Measurements from ENCODE around the gene VPS37C. TPM values are rescaled to one million over a fixed set of nuclear protein-coding genes. Genes with fewer than 3 reads are reported as not detected.

VPS37C gene
- total RNA-seq, 2 experiments from 2014 or later, result 6.1 to 7.5 TPM

- no peak for DNase-seq
- ChIA-PET POLR2A (no interaction called here), CTCF (no interaction called here)
- H3K4me3 Mint-ChIP-seq, result no peak overlapping the region
- no peaks in the 10 kb centered on the region for H3K9me3 Mint-ChIP-seq
- H3K27ac Mint-ChIP-seq, result no peak overlapping the region
- peaks cover under 1% of the 10 kb centered on the region for H3K36me3 Mint-ChIP-seq (ENCODE audit: low read depth)
- no peaks in the 10 kb centered on the region for H3K27me3 Mint-ChIP-seq
- peaks cover 17% of the 10 kb centered on the region for H3K4me1 Mint-ChIP-seq
These were observed 28.1 kb downstream of the VPS37C start for GRCh38 chr11:61133145-61133544.

DNA sequence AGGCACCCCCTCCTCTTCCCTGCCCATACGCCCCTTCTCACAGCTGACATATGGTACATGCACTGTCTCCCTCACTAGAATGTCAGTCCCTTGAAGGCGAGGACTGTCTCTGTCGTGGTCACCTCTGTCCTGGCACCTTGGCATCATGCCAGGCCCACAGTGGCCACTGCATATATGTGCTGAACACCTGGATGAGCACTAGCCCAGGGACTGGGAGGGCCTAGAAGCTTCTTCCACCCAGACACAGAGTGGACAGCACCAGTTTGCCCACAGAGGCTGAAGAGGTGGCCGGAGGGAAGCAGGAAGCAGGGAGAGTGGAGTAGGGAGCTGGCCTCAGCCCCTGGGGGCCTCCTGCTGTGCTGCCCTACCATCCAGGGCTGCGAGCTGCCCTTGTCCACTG lies 28.6 kb downstream of the VPS37C start:
- Mint-ChIP-seq H3K27ac (no peak overlapping the region), H3K9me3 (no peaks in the 10 kb centered on the region)

GRCh38 chr11:61131998-61132555 lies 29.1 kb downstream of the VPS37C start:
- POLR2A ChIA-PET, result no interaction called here
- no peaks in the 10 kb centered on the region for H3K27me3 Mint-ChIP-seq
- H3K9me3 Mint-ChIP-seq, result no peaks in the 10 kb centered on the region
- no peak overlapping the region for H3K4me3 Mint-ChIP-seq
- H3K36me3 Mint-ChIP-seq (ENCODE audit: low read depth), result peaks cover 10% of the 10 kb centered on the region
- DNase-seq, result no peak
- H3K4me1 Mint-ChIP-seq, result peaks cover 20% of the 10 kb centered on the region
- no peak overlapping the region for H3K27ac Mint-ChIP-seq
- CTCF ChIA-PET, result no interaction called here

More for the DNA sequence above, 28.6 kb downstream of the VPS37C start:
- CTCF ChIA-PET, result no interaction called here
- H3K36me3 Mint-ChIP-seq (ENCODE audit: low read depth), result peaks cover 6% of the 10 kb centered on the region
- peaks cover 20% of the 10 kb centered on the region for H3K4me1 Mint-ChIP-seq
- POLR2A ChIA-PET, result no interaction called here
- no peak for DNase-seq
- no peaks in the 10 kb centered on the region for H3K27me3 Mint-ChIP-seq
- H3K4me3 Mint-ChIP-seq, result no peak overlapping the region

GRCh38 chr11:61131586-61131985 lies 29.6 kb downstream of the VPS37C start:
- ChIA-PET POLR2A (interaction anchor here (1.5 kb wide), 1 partner anchor 106 kb away, joined by 5 read pairs; no protein-coding TSS in a partner anchor), CTCF (interaction anchor here (1.1 kb wide), 1 partner anchor 218 kb away, joined by 3 read pairs; the partner anchor contains the start of gene TMEM109)
- H3K36me3 Mint-ChIP-seq (ENCODE audit: low read depth), result peaks cover 15% of the 10 kb centered on the region
- DNase-seq, result no peak
- H3K27me3 Mint-ChIP-seq, result no peaks in the 10 kb centered on the region
- no peak overlapping the region for H3K4me3 Mint-ChIP-seq
- H3K27ac Mint-ChIP-seq, result no peak overlapping the region
- peaks cover 20% of the 10 kb centered on the region for H3K4me1 Mint-ChIP-seq
- H3K9me3 Mint-ChIP-seq, result no peaks in the 10 kb centered on the region

DNA sequence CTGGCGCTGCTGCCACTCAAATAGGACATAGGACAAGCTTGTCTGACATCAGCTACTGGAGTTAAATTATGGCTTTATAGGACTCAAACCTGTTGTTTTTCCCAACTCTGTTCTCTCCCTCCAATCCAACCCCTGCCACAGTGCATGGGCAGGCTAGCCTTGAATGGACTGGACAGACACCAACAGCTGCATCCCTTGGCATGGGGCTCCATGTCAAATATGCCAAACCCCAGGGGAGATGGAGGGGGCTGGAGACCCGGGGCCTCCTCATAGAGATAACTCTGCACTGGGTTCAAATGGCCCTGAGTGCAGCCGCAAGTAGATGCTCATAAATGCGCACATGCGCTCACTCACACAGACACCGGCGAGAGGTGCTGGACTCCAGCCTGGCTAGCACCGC lies 30.0 kb downstream of the VPS37C start:
- POLR2A ChIA-PET, result interaction anchor here (1.1 to 1.5 kb wide), 2 partner anchors 88 to 105 kb away, joined by 4 to 5 read pairs; no protein-coding TSS in a partner anchor
- H3K9me3 Mint-ChIP-seq, result no peaks in the 10 kb centered on the region

DNA sequence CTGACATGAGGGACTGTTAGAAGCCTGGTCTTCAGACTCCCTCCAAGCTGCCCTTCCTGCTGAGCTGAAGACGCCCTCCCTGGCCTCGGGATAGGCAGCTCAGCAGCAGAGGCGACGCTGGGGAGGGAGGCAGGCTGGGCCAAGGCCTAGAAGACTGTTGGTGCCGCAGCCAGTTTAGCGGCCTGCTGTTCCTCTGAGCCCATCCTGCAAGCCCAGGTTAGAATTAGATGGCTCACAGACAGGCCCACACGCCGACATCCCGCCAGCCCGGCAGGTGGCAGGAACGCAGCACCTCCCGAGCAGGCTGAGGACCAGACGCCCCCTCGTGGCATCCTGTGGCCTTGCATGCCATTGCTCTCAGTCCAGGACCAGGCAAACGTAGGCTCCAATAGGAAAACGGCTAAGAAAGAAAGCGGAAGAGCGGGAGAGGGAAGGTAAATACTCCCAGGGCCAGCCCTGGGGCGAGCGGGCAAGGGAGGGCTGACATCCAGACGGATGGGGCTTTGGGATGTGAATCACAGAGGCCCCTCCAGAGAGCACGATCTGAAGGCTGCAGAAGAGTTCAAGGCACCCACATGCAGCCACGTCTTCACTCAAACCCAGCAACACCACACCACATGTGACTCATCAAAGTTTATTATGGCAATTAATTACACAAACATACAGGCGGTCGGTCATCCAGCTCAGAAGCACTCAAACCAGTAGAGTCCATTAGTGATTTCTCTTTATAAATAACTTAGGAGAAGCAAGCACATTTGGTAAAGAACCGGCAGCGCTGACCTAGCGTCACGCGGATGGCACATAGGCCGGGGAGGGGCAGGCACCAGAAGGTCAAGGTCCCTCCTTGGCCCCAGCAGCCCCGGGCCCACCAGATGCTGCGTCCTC lies 31.3 kb downstream of the VPS37C start:
- DNase-seq, result peak; percentile 92
- H3K4me3 Mint-ChIP-seq, result peak overlapping the region; percentile 0
- H3K9me3 Mint-ChIP-seq, result no peaks in the 10 kb centered on the region

More for the DNA sequence above, 30.0 kb downstream of the VPS37C start:
- H3K27ac Mint-ChIP-seq, result no peak overlapping the region
- H3K4me3 Mint-ChIP-seq, result no peak overlapping the region
- H3K4me1 Mint-ChIP-seq, result peaks cover 20% of the 10 kb centered on the region
- peaks cover 19% of the 10 kb centered on the region for H3K36me3 Mint-ChIP-seq (ENCODE audit: low read depth)
- no peak for DNase-seq
- CTCF ChIA-PET, result interaction anchor here (1.1 to 1.2 kb wide), 3 partner anchors 26 to 301 kb away, joined by 3 to 5 read pairs (median 3); partner anchors contain the start of gene TMEM109
- H3K27me3 Mint-ChIP-seq, result no peaks in the 10 kb centered on the region

GRCh38 chr11:61128947-61129638 lies 32.1 kb downstream of the VPS37C start:
- H3K36me3 Mint-ChIP-seq (ENCODE audit: low read depth), result peaks cover 37% of the 10 kb centered on the region
- no peak overlapping the region for H3K4me3 Mint-ChIP-seq
- H3K4me1 Mint-ChIP-seq, result peaks cover 24% of the 10 kb centered on the region
- ChIA-PET POLR2A (interaction anchor here (0.7 to 4.7 kb wide), 23 partner anchors 10 to 224 kb away, joined by 3 to 29 read pairs (median 4); partner anchors contain the start of gene TMEM109), CTCF (interaction anchor here (0.7 to 3.0 kb wide), 19 partner anchors 9 to 297 kb away, joined by 3 to 17 read pairs (median 3); no protein-coding TSS in a partner anchor)
- DNase-seq, result no peak
- no peaks in the 10 kb centered on the region for H3K9me3 Mint-ChIP-seq
- no peaks in the 10 kb centered on the region for H3K27me3 Mint-ChIP-seq
- H3K27ac Mint-ChIP-seq, result peak overlapping the region; percentile 42

More for the DNA sequence above, 31.3 kb downstream of the VPS37C start:
- Mint-ChIP-seq H3K4me1 (peaks cover 20% of the 10 kb centered on the region), H3K36me3 (ENCODE audit: low read depth) (peaks cover 29% of the 10 kb centered on the region), H3K27me3 (no peaks in the 10 kb centered on the region), H3K27ac (peak overlapping the region; percentile 42)
- CTCF ChIA-PET, result interaction anchor here (0.7 to 3.0 kb wide), 20 partner anchors 8 to 299 kb away, joined by 3 to 17 read pairs (median 4); no protein-coding TSS in a partner anchor
- POLR2A ChIA-PET, result interaction anchor here (0.7 to 4.7 kb wide), 19 partner anchors 11 to 217 kb away, joined by 3 to 29 read pairs (median 4); partner anchors contain the start of gene TMEM109

DNA sequence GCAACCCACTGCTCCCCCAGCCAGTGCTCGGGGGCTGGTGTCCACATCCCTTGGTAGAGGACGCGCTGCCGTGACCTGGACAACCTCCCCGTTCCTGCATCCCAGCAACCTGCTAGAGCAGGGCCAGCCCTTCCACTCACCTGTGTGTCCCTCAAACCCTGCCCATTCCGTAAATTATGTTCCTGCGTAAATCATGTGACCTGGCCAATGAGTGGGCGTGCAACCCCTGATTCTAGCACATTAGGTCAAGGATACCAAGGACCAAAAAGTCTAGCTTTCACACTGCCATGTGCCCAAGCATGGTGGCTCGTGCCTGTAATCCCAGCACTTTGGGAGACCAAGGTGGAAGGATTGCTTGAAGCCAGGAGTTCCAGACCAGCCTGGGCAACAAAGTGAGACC lies 33.2 kb downstream of the VPS37C start:
- Mint-ChIP-seq H3K9me3 (no peaks in the 10 kb centered on the region), H3K4me3 (no peak overlapping the region), H3K36me3 (ENCODE audit: low read depth) (peaks cover 46% of the 10 kb centered on the region), H3K4me1 (peaks cover 28% of the 10 kb centered on the region), H3K27ac (peak overlapping the region; percentile 61), H3K27me3 (no peaks in the 10 kb centered on the region)
- POLR2A ChIA-PET, result interaction anchor here (0.8 to 4.7 kb wide), 12 partner anchors 9 to 212 kb away, joined by 3 to 29 read pairs (median 4); no protein-coding TSS in a partner anchor
- DNase-seq, result no peak
- CTCF ChIA-PET, result interaction anchor here (0.9 to 3.0 kb wide), 6 partner anchors 14 to 296 kb away, joined by 3 to 17 read pairs (median 5); no protein-coding TSS in a partner anchor

DNA sequence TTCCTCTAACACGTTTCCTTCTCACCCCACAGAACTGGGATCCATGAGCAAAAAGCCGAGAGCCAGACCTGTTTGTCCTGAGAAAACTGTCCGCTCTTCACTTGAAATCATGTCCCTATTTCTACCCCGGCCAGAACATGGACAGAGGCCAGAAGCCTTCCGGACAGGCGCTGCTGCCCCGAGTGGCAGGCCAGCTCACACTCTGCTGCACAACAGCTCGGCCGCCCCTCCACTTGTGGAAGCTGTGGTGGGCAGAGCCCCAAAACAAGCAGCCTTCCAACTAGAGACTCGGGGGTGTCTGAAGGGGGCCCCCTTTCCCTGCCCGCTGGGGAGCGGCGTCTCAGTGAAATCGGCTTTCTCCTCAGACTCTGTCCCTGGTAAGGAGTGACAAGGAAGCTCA lies 35.0 kb downstream of the VPS37C start:
- no peaks in the 10 kb centered on the region for H3K27me3 Mint-ChIP-seq
- CTCF ChIA-PET, result interaction anchor here (1.3 kb wide), 1 partner anchor 14 kb away, joined by 3 read pairs; no protein-coding TSS in a partner anchor

DNA sequence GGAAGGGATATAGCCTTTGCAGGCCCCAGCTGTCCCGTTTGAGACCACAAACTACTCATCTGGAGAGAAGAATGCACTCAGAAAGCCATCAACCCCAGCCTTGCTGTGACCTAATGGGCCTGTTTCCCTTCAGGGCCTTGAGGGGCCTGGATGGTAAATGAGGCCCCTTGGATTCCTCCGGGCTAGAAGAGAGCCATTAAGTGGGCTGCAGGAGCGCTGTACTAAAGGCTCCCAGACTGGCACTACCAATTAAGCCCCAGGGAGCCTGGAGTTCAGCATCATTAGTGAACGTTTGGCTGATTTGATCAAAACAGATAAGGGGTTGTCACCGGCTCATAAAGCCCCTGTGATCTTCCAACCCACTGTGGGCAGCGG lies 35.9 kb downstream of the VPS37C start:
- H3K4me3 Mint-ChIP-seq, result no peak overlapping the region
- POLR2A ChIA-PET, result interaction anchor here (1.0 to 3.2 kb wide), 3 partner anchors 10 to 83 kb away, joined by 3 to 12 read pairs (median 3); no protein-coding TSS in a partner anchor
- CTCF ChIA-PET, result no interaction called here
- H3K4me1 Mint-ChIP-seq, result peaks cover 41% of the 10 kb centered on the region
- H3K27ac Mint-ChIP-seq, result no peak overlapping the region
- peaks cover 73% of the 10 kb centered on the region for H3K36me3 Mint-ChIP-seq (ENCODE audit: low read depth)
- DNase-seq, result no peak
- H3K27me3 Mint-ChIP-seq, result no peaks in the 10 kb centered on the region
- no peaks in the 10 kb centered on the region for H3K9me3 Mint-ChIP-seq

More for the DNA sequence above, 35.0 kb downstream of the VPS37C start:
- Mint-ChIP-seq H3K36me3 (ENCODE audit: low read depth) (peaks cover 64% of the 10 kb centered on the region), H3K4me3 (no peak overlapping the region), H3K9me3 (no peaks in the 10 kb centered on the region), H3K4me1 (peaks cover 32% of the 10 kb centered on the region), H3K27ac (no peak overlapping the region)
- POLR2A ChIA-PET, result interaction anchor here (0.6 to 4.7 kb wide), 8 partner anchors 7 to 143 kb away, joined by 3 to 29 read pairs (median 4); no protein-coding TSS in a partner anchor
- no peak for DNase-seq

- no peaks in the 10 kb centered on the region for H3K27me3 Mint-ChIP-seq
- ChIA-PET POLR2A (interaction anchor here (1.0 to 3.2 kb wide), 2 partner anchors 11 to 13 kb away, joined by 3 to 12 read pairs; no protein-coding TSS in a partner anchor), CTCF (no interaction called here)
- no peak overlapping the region for H3K4me3 Mint-ChIP-seq
- peaks cover 42% of the 10 kb centered on the region for H3K4me1 Mint-ChIP-seq
- peaks cover 79% of the 10 kb centered on the region for H3K36me3 Mint-ChIP-seq (ENCODE audit: low read depth)
- no peak overlapping the region for H3K27ac Mint-ChIP-seq
- no peaks in the 10 kb centered on the region for H3K9me3 Mint-ChIP-seq
- no peak for DNase-seq
These were observed 36.5 kb downstream of the VPS37C start for GRCh38 chr11:61124574-61125309.

All from activated CD4-positive, alpha-beta memory T cell treated with anti-CD3 and anti-CD28 coated beads, Interleukin-2, amount 10 ng/mL, durations not matched to agents 7 days and 5 days (primary cell).